ENCODE measurements around the gene REXO4.

REXO4 gene

DNA sequence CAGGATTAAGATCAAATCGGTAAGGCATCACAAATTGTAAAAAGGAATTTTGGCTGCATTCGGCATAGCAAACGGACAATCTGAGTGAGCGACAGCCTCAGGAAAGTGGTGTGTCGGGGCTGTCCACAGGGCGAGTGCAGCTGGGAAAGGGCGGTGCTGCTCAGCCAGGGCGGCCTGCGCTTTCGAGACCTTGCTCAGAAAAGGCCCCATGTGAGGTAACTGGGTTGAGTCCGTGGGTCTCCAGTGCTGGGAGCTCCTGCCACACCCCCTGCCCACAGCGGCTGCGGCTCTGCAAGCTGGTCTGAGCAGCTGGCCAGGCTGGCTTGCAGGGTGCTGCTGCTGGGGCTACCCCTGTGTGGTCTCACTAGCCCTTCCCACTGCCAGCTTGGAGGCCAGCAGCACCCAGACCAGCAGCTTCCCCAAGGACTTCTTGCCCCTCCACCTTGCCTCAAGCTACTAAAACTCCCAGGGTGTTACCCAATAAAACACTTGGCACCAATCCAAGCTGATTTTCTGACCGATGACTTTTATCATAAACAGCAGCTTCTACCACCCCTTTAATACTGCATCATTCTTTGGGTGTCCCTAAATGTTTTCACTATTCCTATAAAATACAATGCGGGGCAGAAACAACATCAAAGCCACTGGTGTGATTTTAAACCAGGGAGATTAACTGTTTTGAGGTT lies 55.3 kb downstream of the REXO4 start:
- DNase-seq: no peak

DNA sequence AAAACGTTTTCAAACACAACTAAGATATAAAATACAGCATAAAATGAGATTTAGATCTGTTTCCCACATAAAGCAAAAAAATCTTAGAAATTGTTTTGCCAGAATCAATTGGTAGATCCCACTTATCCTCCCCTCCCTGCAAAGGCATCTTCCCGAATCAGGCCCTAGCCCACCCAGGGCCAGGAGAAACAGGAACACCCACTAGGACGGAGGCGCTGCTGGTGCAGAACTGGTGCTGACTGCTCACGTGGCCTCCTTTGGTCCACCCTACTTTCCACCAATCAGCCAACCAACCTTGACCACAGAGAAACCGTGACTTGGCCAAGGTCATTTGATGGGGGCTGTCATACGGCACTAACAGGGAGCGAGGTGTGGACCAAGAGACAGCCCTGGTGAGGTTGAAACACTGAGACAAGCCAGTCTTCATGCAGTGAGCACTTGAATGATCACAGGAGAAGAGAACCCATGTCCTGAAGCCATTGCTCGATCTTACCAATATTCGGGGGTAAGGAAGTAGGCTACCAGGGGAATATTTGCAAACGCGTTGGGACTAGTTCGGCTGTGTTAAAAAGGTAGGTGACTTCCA lies 56.2 kb downstream of the REXO4 start:
- DNase-seq: no peak

DNA sequence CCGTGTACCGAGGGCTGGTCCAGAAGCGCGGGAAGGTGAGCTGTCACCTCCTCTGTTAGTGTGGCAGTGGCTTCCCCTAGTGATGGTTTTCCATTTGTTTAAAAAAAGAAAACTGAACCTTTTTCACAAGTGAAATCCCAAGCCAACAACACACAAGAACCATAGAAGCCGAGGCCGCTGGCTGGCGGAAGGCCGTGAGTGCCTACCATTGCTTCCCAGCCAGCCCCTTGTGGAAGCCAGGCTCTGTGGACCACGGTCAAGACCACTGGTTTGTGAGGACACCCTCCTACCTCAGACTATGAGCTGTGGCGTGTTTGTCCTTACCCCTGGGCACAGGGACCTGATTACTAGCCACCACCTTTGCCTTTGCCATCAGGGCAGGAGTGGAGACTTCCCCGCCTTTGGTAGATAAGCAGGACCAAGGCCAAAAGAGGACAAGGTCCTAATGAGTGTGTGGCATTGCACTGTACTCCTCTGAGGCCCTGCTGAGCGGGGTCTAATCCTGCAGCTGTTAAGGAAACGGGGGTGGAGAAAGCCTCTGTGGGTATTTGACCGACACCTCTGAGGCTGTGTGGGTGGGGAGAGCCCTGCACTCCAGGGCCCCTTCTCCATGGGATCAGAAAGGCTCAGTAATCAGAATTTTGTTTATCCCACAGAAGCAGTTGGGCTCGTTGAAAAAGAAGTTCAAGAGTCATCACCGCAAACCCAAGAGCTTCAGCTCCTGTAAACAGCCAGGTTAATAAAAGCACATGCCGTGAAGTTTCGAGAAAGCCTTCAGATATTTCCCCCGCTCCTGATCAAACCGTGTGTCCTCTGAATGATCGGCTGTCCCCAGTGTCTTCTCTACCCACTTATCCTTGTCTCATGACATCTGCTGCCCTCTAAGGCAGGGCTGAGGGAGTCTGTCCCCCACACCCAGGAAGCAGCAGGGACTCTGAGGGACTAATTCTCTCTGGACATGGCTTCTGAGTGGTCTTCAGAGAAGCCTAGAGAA lies 57.1 kb downstream of the REXO4 start:
- no peak for DNase-seq

DNA sequence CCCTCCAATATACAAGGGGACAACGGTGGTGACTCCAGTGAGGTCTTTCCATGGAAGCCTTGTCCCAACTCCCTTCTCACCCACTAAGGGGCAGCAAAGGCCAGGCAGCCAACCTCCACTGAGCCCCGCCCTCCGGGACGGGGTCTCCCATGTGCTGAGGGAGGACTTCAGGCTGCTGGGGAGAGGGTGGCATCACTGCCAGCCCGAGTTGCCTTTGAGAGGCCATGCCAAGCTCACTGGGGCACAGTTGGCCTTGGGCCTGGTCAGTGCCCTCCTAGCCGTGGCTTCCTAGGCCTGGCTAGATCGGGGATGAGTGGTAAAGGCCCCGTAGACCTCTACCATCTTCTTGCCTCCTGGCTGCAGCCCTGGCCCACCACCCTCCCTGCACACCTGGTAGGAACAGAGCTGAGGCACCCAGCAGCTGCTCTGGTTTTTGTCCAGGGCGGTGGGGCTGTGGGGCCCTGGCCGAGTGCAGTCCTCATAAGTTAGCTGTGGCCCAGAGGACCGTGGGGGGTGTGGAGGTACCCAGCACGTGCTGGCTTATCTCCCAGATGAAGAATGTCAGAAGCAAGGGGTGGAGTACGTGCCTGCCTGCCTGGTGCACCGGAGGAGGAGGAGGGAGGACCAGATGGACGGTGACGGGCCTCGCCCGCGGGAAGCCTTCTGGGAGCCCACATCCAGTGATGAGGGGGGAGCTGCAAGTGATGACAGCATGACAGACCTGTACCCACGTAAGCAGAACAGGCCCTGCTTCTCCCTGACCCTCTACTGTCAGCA lies 58.2 kb downstream of the REXO4 start:
- DNase-seq: peak; percentile 51

DNA sequence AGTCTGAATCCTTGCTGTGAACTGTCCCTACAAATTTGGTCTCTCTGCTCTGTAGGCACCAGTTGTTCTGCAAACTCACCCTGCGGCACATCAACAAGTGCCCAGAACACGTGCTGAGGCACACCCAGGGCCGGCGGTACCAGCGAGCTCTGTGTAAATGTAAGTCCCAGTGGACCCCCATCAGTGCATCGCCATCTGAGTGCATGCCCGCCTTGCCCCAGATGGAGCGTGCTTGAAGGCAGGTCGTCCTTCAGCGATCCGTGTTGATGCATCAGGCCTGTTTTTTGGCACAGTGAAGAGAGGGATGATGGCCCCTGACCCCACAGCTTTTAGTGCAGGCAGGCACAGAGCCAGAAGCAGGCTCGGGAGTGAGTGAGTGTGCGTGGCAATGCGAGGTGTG lies 60.2 kb downstream of the REXO4 start:
- DNase-seq: no peak

DNA sequence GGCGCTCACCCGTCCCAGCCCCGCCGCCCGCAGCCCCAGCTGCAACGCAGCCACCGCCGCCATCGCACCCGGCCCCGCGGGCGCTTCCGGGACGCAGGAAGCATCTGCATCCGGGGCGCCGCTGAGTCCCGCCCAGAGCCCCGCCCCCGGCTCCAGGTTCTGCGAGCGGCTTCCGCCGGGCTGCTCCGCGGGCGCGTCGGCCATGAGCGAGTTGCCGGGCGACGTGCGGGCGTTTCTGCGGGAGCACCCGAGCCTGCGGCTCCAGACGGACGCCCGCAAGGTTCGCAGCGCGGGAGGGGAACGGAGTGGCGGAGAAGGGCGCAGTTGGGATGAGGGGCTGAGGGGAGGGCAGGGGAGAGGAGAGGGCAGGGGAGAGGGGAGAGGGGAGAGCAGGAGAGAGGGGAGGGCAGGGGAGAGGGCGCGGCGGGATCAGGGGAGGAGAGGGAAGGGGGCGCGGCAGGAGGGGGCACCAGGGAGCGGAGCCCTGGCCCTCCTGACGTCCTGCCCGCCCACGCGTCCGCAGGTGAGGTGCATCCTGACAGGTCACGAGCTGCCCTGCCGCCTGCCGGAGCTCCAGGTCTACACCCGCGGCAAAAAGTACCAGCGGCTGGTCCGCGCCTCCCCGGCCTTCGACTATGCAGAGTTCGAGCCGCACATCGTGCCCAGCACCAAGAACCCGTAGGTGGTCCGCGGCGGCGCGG lies 61.3 kb downstream of the REXO4 start, which contains the start of the genes SURF1 and SURF2:
Gene SURF1 (minus strand): TSS at position 97 of the 701 bp plus-strand sequence. CDS start 34 bp downstream, at position 63.
Gene SURF2 (plus strand): TSS at position 160 of the 701 bp plus-strand sequence. CDS start 43 bp downstream, at position 203.
- DNase-seq: peak; percentile 36
